CD1c-positive myeloid dendritic cell (primary cell): ENCODE measurements around the gene TAF1B.
A peak's percentile ranks its signal among the peaks of the same experiment; 100 is the strongest.

Experiments used
- DNase-seq: peaks from one replicate; pipeline ENCODE4 v3.0.0-alpha.2; 2016; ENCODE audit errors: extremely low spot score

Gene TAF1B

GRCh38 chr2:9843229-9844035 is at the start of gene TAF1B:
Gene TAF1B (plus strand): TSS chr2:9843474. CDS start chr2:9843542, 68 bp downstream.
- peak; percentile 93 for DNase-seq

- no peak for DNase-seq
These were observed 49.2 kb upstream of the TAF1B start for GRCh38 chr2:9793918-9794717.

- DNase-seq, result no peak
These were observed 48.2 kb upstream of the TAF1B start for GRCh38 chr2:9795071-9795470.

GRCh38 chr2:9796056-9797010 is 46.9 kb upstream of the TAF1B start:
- DNase-seq, result peak; percentile 30

GRCh38 chr2:9797086-9797485 is 46.2 kb upstream of the TAF1B start:
- DNase-seq, result no peak

GRCh38 chr2:9797681-9798556 is 45.4 kb upstream of the TAF1B start:
- DNase-seq, result no peak

GRCh38 chr2:9799011-9799596 is 44.2 kb upstream of the TAF1B start:
- peak; percentile 67 for DNase-seq

- peak; percentile 92 for DNase-seq
These were observed 43.3 kb upstream of the TAF1B start for GRCh38 chr2:9799729-9800632.

- no peak for DNase-seq
These were observed 42.7 kb upstream of the TAF1B start for GRCh38 chr2:9800639-9800974.

GRCh38 chr2:9800975-9801726 is 42.1 kb upstream of the TAF1B start:
- peak; percentile 95 for DNase-seq

- DNase-seq, result no peak
These were observed 40.7 kb upstream of the TAF1B start for GRCh38 chr2:9802576-9802993.

GRCh38 chr2:9803023-9803805 is 40.1 kb upstream of the TAF1B start:
- DNase-seq, result no peak

GRCh38 chr2:9805435-9806297 is 37.6 kb upstream of the TAF1B start:
- peak; percentile 6 for DNase-seq

GRCh38 chr2:9806298-9806610 is 37.0 kb upstream of the TAF1B start:
- DNase-seq, result no peak

GRCh38 chr2:9806656-9807055 is 36.6 kb upstream of the TAF1B start:
- no peak for DNase-seq

- no peak for DNase-seq
These were observed 36.2 kb upstream of the TAF1B start for GRCh38 chr2:9807056-9807455.
